Activated T-helper 2 cell treated with anti-CD3 and anti-CD28 coated beads, Interferon-gamma antibody, Interleukin-2, Interleukin-4, amounts not matched to agents 10 μg/mL and 5 μg/mL and 100 μg/mL, durations not matched to agents 14 hours and 24 hours and 36 hours (primary cell): ENCODE results near the gene CCL4. TPM values are rescaled to one million over a fixed set of nuclear protein-coding genes. Genes with fewer than 3 reads are reported as not detected.
"Not testable (repeated sequence)": the region's sequence is repeated elsewhere in the genome, so short reads cannot be mapped to it uniquely, and the experiment has no call there.

Experiments
- DNase-seq: peaks from one replicate; pipeline ENCODE4 v3.0.0; 2021; ENCODE audit warnings: low spot score
- H3K27ac Mint-ChIP-seq: one replicate; pipeline ENCODE4 v1.8.0; 2021; ENCODE audit warnings: mixed read lengths
- H3K27me3 Mint-ChIP-seq: one replicate; pipeline ENCODE4 v1.8.0; 2021; ENCODE audit warnings: low read depth, mixed read lengths
- H3K36me3 Mint-ChIP-seq: one replicate; pipeline ENCODE4 v1.8.0; 2021; ENCODE audit warnings: low read depth, mixed read lengths
- H3K4me1 Mint-ChIP-seq: one replicate; pipeline ENCODE4 v1.8.0; 2021; ENCODE audit warnings: low read depth, mixed read lengths
- H3K4me3 Mint-ChIP-seq: one replicate; pipeline ENCODE4 v1.8.0; 2021; ENCODE audit warnings: low read depth, mild to moderate bottlenecking, moderate library complexity, mixed read lengths
- H3K9me3 Mint-ChIP-seq: one replicate; pipeline ENCODE4 v1.8.0; 2021; ENCODE audit warnings: mixed read lengths
- intact Hi-C: fragments of 100-400 bp; cut with micrococcal nuclease; formaldehyde crosslinking; loops from one replicate; pipeline ENCODE4 v1.15.1; 2023
- total RNA-seq: library from RNA; stranded (reverse); gene quantifications from 2 replicates; pipeline ENCODE4 v1.2.3, GENCODE V29; 2022

CCL4 gene
- total RNA-seq = 136 and 150 TPM in 2 replicates

- intact Hi-C loops, DNase-seq, H3K36me3 Mint-ChIP-seq, H3K9me3 Mint-ChIP-seq: not testable (repeated sequence)
- Mint-ChIP-seq H3K27me3 (peaks cover 18% of the 10 kb centered on the region), H3K4me3 (peak within 1 kb of the TSS; percentile 66), H3K27ac (peak within 1 kb of the TSS; percentile 34), H3K4me1 (peaks cover 16% of the 10 kb centered on the region)
These were observed at the start of gene CCL4 for GRCh38 chr17:36103401-36103975. CCL4 (plus strand) TSS chr17:36103827; CDS start chr17:36103906, 79 bp downstream.

- DNase-seq = no peak
- no peaks in the 10 kb centered on the region for H3K4me1 Mint-ChIP-seq
- no peaks in the 10 kb centered on the region for H3K36me3 Mint-ChIP-seq
- peaks cover under 1% of the 10 kb centered on the region for H3K9me3 Mint-ChIP-seq
- no peak overlapping the region for H3K4me3 Mint-ChIP-seq
- peaks cover 16% of the 10 kb centered on the region for H3K27me3 Mint-ChIP-seq
- intact Hi-C loops = no loop called here
- H3K27ac Mint-ChIP-seq = no peak overlapping the region
These were observed 48.5 kb upstream of the CCL4 start for GRCh38 chr17:36055171-36055570.

- intact Hi-C loops = no loop called here
- H3K4me1 Mint-ChIP-seq = no peaks in the 10 kb centered on the region
- no peak for DNase-seq
- H3K4me3 Mint-ChIP-seq = no peak overlapping the region
- H3K27me3 Mint-ChIP-seq = peaks cover 17% of the 10 kb centered on the region
- no peaks in the 10 kb centered on the region for H3K36me3 Mint-ChIP-seq
- H3K27ac Mint-ChIP-seq = no peak overlapping the region
- H3K9me3 Mint-ChIP-seq = no peaks in the 10 kb centered on the region
These were observed 47.6 kb upstream of the CCL4 start for GRCh38 chr17:36055921-36056520.

- H3K27ac Mint-ChIP-seq = no peak overlapping the region
- intact Hi-C loops = no loop called here
- H3K9me3 Mint-ChIP-seq = no peaks in the 10 kb centered on the region
These were observed 45.7 kb upstream of the CCL4 start for GRCh38 chr17:36057911-36058310.

GRCh38 chr17:36059406-36059805, 44.2 kb upstream of the CCL4 start:
- H3K27me3 Mint-ChIP-seq = peaks cover 22% of the 10 kb centered on the region
- intact Hi-C loops = no loop called here
- no peak overlapping the region for H3K4me3 Mint-ChIP-seq
- no peak overlapping the region for H3K27ac Mint-ChIP-seq
- H3K9me3 Mint-ChIP-seq = no peaks in the 10 kb centered on the region
- DNase-seq = no peak
- H3K4me1 Mint-ChIP-seq = no peaks in the 10 kb centered on the region
- no peaks in the 10 kb centered on the region for H3K36me3 Mint-ChIP-seq

More at GRCh38 chr17:36057911-36058310, 45.7 kb upstream of the CCL4 start:
- no peak for DNase-seq
- no peaks in the 10 kb centered on the region for H3K4me1 Mint-ChIP-seq
- H3K27me3 Mint-ChIP-seq = peaks cover 13% of the 10 kb centered on the region
- no peak overlapping the region for H3K4me3 Mint-ChIP-seq
- no peaks in the 10 kb centered on the region for H3K36me3 Mint-ChIP-seq

- H3K36me3 Mint-ChIP-seq = no peaks in the 10 kb centered on the region
- H3K9me3 Mint-ChIP-seq = no peaks in the 10 kb centered on the region
- no peak overlapping the region for H3K4me3 Mint-ChIP-seq
- intact Hi-C loops = no loop called here
- no peak for DNase-seq
- no peaks in the 10 kb centered on the region for H3K4me1 Mint-ChIP-seq
- no peak overlapping the region for H3K27ac Mint-ChIP-seq
- peaks cover 27% of the 10 kb centered on the region for H3K27me3 Mint-ChIP-seq
These were observed 42.8 kb upstream of the CCL4 start for GRCh38 chr17:36060816-36061215.

- intact Hi-C loops = no loop called here
- no peaks in the 10 kb centered on the region for H3K36me3 Mint-ChIP-seq
- no peaks in the 10 kb centered on the region for H3K9me3 Mint-ChIP-seq
- no peak within 1 kb of the TSS for H3K4me3 Mint-ChIP-seq
- peaks cover 41% of the 10 kb centered on the region for H3K27me3 Mint-ChIP-seq
- no peak within 1 kb of the TSS for H3K27ac Mint-ChIP-seq
- H3K4me1 Mint-ChIP-seq = no peaks in the 10 kb centered on the region
- DNase-seq = no peak
These were observed 39.7 kb upstream of the CCL4 start, which contains the start of gene CCL18 for GRCh38 chr17:36063786-36064541. CCL18 (plus strand) TSS chr17:36064272; CDS start chr17:36064343, 71 bp downstream.

- intact Hi-C loops = no loop called here
- H3K27ac Mint-ChIP-seq = no peak overlapping the region
- no peaks in the 10 kb centered on the region for H3K9me3 Mint-ChIP-seq
- DNase-seq = no peak
- H3K4me3 Mint-ChIP-seq = no peak overlapping the region
- H3K36me3 Mint-ChIP-seq = no peaks in the 10 kb centered on the region
- no peaks in the 10 kb centered on the region for H3K4me1 Mint-ChIP-seq
- peaks cover 42% of the 10 kb centered on the region for H3K27me3 Mint-ChIP-seq
These were observed 37.2 kb upstream of the CCL4 start for GRCh38 chr17:36066365-36066985.

GRCh38 chr17:36068524-36068923, 35.1 kb upstream of the CCL4 start:
- no peak overlapping the region for H3K4me3 Mint-ChIP-seq
- no peaks in the 10 kb centered on the region for H3K9me3 Mint-ChIP-seq
- H3K27ac Mint-ChIP-seq = no peak overlapping the region
- no peak for DNase-seq
- H3K4me1 Mint-ChIP-seq = peaks cover 7% of the 10 kb centered on the region
- intact Hi-C loops = no loop called here
- no peaks in the 10 kb centered on the region for H3K36me3 Mint-ChIP-seq
- H3K27me3 Mint-ChIP-seq = peaks cover 42% of the 10 kb centered on the region

GRCh38 chr17:36069136-36069535, 34.5 kb upstream of the CCL4 start:
- Mint-ChIP-seq H3K4me3 (no peak overlapping the region), H3K36me3 (no peaks in the 10 kb centered on the region)

GRCh38 chr17:36070427-36070826, 33.2 kb upstream of the CCL4 start:
- H3K36me3 Mint-ChIP-seq = no peaks in the 10 kb centered on the region
- intact Hi-C loops = loop anchor here (5.0 kb wide), 1 partner anchor 77 kb away; no protein-coding TSS in a partner anchor
- H3K27ac Mint-ChIP-seq = no peak overlapping the region
- H3K9me3 Mint-ChIP-seq = no peaks in the 10 kb centered on the region
- H3K4me3 Mint-ChIP-seq = no peak overlapping the region
- H3K27me3 Mint-ChIP-seq = peaks cover 34% of the 10 kb centered on the region
- no peak for DNase-seq
- H3K4me1 Mint-ChIP-seq = peaks cover 12% of the 10 kb centered on the region

More at GRCh38 chr17:36069136-36069535, 34.5 kb upstream of the CCL4 start:
- DNase-seq = no peak
- peaks cover 39% of the 10 kb centered on the region for H3K27me3 Mint-ChIP-seq
- H3K27ac Mint-ChIP-seq = no peak overlapping the region
- H3K9me3 Mint-ChIP-seq = no peaks in the 10 kb centered on the region
- intact Hi-C loops = no loop called here
- peaks cover 8% of the 10 kb centered on the region for H3K4me1 Mint-ChIP-seq

GRCh38 chr17:36071751-36072150, 31.9 kb upstream of the CCL4 start:
- Mint-ChIP-seq H3K9me3 (no peaks in the 10 kb centered on the region), H3K4me3 (no peak overlapping the region), H3K4me1 (peaks cover 12% of the 10 kb centered on the region), H3K36me3 (no peaks in the 10 kb centered on the region), H3K27me3 (peaks cover 33% of the 10 kb centered on the region), H3K27ac (no peak overlapping the region)
- no peak for DNase-seq
- intact Hi-C loops = loop anchor here (1.0 to 5.0 kb wide), 3 partner anchors 47 to 102 kb away; no protein-coding TSS in a partner anchor
